Epithelial cell of esophagus (primary cell): ENCODE data around the gene TNFAIP1.
A peak's percentile ranks its signal among the peaks of the same experiment; 100 is the strongest.
"Not testable (repeated sequence)": the region's sequence is repeated elsewhere in the genome, so short reads cannot be mapped to it uniquely, and the experiment has no call there.

Experiments
- DNase-seq: peaks from one replicate; pipeline ENCODE4 v3.0.0; 2010; ENCODE audit warnings: low read depth
- H3K4me3 ChIP-seq: 2 replicates; pipeline ENCODE4 v1.5.1; 2011; ENCODE audit warnings: mild to moderate bottlenecking, low read length, control low read depth
- TF ChIP-seq, protein P1 (sequence below): IDR thresholded peaks from 2 replicates; pipeline ENCODE4 v1.5.1; 2011; ENCODE audit warnings: low read depth, mild to moderate bottlenecking, low read length, control low read depth, inconsistent platforms; ENCODE audit not compliant: insufficient read depth; ENCODE audit errors: missing control alignments

Gene TNFAIP1, protein sequence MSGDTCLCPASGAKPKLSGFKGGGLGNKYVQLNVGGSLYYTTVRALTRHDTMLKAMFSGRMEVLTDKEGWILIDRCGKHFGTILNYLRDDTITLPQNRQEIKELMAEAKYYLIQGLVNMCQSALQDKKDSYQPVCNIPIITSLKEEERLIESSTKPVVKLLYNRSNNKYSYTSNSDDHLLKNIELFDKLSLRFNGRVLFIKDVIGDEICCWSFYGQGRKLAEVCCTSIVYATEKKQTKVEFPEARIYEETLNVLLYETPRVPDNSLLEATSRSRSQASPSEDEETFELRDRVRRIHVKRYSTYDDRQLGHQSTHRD

DNA sequence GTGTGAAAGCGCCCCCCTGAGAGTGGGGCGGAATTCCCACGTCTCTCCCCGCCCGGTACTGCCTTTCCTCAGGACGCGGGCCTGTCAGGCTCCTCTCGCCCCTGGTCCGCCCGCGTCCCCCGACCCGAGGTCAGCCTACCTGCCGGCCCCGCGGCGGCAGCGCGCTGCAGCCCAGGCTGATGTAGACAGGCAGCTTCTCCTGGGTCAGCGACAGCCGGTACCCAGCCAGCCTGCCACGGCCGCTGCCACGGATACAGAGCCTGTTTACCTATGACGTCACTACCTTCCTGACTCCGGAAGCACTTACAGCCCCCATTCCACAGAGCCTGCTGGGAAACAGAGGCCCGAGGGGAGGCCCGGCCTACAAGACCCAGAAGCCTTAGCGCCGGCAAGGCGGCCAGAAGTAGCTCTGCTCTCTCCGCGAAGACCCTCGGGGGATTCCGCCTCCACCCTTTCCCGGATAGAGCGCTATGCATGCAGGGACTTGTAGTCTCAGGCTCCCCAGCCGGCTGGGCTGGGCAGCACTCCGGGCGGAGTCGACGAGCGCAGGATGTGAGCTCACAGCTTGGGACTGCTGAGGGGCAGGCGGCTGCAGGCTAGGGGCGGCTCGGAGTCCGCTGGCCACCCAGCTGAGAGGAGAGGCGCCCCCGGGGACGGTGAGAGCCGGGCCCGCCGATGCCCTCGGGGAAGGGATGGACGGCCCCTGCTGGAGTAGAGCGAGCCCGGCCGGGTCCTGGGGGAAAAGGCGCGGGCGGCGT, at the start of gene TNFAIP1, which contains the start of gene IFT20:
TNFAIP1 (plus strand) TSS at position 561 of the 758 bp plus-strand sequence. CDS start 3,761 bp downstream, outside the sequence.
IFT20 (minus strand) TSS at position 272 of the 758 bp plus-strand sequence. CDS start 3,487 bp downstream, outside the sequence.
- DNase-seq, result peak; percentile 100
- peak within 1 kb of the TSS; percentile 69 for H3K4me3 ChIP-seq
- TF ChIP-seq, protein P1, sequence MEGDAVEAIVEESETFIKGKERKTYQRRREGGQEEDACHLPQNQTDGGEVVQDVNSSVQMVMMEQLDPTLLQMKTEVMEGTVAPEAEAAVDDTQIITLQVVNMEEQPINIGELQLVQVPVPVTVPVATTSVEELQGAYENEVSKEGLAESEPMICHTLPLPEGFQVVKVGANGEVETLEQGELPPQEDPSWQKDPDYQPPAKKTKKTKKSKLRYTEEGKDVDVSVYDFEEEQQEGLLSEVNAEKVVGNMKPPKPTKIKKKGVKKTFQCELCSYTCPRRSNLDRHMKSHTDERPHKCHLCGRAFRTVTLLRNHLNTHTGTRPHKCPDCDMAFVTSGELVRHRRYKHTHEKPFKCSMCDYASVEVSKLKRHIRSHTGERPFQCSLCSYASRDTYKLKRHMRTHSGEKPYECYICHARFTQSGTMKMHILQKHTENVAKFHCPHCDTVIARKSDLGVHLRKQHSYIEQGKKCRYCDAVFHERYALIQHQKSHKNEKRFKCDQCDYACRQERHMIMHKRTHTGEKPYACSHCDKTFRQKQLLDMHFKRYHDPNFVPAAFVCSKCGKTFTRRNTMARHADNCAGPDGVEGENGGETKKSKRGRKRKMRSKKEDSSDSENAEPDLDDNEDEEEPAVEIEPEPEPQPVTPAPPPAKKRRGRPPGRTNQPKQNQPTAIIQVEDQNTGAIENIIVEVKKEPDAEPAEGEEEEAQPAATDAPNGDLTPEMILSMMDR, result no peak

DNA sequence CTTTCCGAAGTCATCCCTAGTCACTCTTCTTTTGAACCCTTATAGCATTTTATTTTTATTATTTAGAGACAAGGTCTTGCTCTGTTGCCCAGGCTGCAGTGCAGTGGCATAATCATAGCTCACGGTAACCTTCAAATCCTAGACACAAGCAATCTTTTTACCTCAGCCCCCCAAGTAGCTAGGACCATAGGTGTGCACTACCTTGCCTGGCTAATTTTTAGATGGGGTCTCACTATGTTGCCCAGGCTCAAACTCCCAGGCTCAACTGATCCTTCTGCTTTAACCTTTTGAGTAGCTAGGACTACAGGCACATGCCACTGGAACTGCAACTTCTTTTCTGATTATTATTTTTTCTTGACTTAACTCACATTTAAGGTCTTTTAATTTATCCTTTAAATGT, 49.6 kb upstream of the TNFAIP1 start:
- H3K4me3 ChIP-seq, result no peak overlapping the region
- no peak for DNase-seq
- TF ChIP-seq, protein P1, result no peak

DNA sequence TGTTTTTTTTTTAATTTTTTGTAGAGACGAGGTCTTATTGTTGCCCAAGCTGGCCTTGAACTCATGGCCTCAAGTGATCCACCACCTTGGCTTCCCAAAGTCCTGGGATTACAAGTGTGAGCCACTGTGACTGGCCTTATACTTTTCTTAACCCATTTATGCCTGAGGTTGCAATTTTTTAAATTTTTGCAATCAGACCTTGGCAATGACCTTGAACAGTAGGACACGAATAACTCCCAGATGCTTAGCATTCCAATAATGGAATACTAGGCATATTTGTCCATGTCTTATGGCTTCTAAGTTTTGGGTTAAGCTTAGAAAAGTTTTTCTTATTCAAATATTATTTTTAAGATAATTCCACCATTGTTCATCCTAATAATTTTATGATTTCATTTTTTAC, 44.9 kb upstream of the TNFAIP1 start:
- no peak for DNase-seq
- TF ChIP-seq, protein P1, result no peak
- H3K4me3 ChIP-seq, result no peak overlapping the region

DNA sequence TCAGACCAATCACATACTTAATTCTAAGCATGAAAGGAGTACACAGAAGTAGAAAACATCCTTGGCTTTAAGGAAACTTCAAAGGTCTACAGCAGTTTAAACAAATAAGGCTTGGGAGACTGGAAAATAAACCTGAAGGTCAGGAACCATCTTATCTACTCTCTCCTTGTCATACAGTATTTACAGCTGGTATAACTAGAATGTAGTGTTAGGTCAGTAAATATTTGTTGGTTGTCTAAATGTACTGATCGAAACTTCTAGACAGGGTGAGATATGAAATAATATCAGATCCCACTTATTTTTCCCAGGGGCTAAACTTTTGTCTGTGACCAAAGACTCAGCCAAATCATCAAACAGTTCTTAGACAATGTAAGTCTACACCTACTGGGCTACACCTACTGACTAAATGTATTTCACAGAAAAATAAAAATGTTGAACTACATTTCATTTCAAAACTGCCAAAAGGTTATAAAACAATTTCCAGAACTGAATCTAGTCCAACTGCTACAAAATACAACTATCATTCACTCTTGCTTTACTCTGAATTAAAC, 43.7 kb upstream of the TNFAIP1 start:
- TF ChIP-seq, protein P1, result no peak
- no peak for DNase-seq
- no peak overlapping the region for H3K4me3 ChIP-seq

DNA sequence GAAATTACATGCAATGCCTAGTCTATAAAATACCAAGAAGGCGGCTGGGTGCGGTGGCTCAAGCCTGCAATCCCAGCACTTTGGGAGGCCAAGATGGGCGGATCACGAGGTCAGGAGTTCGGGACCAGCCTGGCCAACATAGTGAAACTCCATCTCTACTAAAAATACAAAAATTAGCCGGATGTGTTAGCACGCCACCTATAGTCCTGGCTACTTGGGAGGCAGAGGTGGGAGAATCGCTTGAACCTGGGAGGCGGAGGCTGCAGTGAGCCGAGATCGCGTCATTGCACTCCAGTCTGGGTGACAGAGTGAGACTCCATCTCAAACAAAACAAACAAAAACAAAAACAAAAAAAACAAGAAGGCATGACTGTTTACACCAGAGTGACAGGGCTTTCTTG, 42.7 kb upstream of the TNFAIP1 start:
- DNase-seq, H3K4me3 ChIP-seq: not testable (repeated sequence)

DNA sequence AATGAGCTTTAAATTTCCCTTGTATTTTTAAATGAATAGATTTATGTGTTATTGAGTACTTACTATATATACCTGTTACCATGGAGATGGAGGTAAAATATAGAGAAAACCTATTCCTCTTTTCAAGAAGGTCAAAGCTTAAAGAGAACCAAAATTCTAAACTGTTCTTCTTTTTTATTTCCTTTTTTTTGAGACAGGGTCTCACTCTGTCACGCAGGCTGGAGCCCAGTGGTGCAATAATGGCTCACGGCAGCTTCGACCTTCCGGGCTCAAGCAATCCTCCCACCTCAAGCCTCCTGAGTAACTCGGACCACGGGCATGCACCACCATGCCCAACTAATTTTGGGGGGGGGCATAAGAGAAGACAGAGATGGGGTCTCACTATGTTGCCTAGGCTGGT, 41.6 kb upstream of the TNFAIP1 start:
- DNase-seq, result no peak
- TF ChIP-seq, protein P1, result no peak
- no peak overlapping the region for H3K4me3 ChIP-seq

DNA sequence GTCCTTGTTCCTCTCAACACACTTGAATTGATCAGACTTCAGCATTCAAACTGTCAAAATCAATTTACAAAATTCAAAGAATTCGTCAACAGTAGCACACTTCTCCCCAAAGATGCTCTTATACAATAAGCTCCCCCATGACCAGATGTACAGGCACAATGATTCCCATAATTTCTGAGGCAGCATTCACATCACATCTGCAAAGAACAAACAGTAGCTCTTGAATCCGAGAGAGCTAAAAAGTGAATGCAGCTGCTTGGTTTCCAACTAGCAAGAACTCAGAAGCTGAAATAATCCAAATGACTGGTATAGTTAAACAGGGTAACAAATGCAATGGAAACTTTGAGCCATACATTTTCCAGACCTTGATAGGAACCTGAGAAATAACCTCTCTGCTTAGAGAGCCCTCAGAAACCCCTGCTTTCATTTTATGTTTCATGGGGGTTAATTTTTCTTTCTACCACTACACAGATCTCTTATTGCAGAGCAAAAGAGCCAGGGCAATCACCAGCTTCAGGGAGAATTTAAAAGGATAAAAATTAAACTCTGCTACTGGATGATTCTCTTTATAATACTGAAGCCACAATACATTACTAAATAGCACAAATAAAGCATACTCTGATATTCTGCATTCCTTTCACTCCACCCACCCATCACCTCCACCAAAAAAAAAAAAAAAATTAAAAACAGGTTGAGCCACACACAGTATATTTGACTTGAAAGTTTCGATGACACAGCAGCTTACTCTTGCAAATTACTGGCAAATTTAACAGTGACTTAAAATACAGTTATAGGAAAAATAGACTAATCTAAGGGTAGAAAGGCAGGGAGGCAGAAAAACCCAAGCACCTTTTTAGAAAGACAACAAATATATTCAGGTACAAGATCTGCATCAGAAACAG, 39.6 kb upstream of the TNFAIP1 start:
- no peak overlapping the region for H3K4me3 ChIP-seq
- no peak for DNase-seq
- TF ChIP-seq, protein P1, result no peak
